ENCODE measurements around the gene FCHO1. TPM values are rescaled to one million over a fixed set of nuclear protein-coding genes. Genes with fewer than 3 reads are reported as not detected.
"Not testable (repeated sequence)": the region's sequence is repeated elsewhere in the genome, so short reads cannot be mapped to it uniquely, and the experiment has no call there.

Gene FCHO1
- total RNA-seq, 3 donors from 2014 or later, result 1.6 to 5.3 (median 2.9) TPM

- intact Hi-C loops (cut with DNase I; ENCODE audit: low total_unique reads), result no loop called here
- H3K4me3 ChIP-seq, result peak overlapping the region; percentile 7 to 64 (median 46)
- H3K9me3 ChIP-seq, result no peaks in the 10 kb centered on the region
- no peaks in the 10 kb centered on the region for H3K4me1 ChIP-seq
- H3K27ac ChIP-seq, result peak overlapping the region in 1 of 2 donors; percentile 25
- TF ChIP-seq POLR2AphosphoS5 (IDR thresholded peaks at IDR 0.05) (no peak), CTCF (IDR thresholded peaks at IDR 0.05) (no peak), POLR2A (IDR thresholded peaks at IDR 0.05) (no peak)
- H3K36me3 ChIP-seq, result no peaks in the 10 kb centered on the region
- DNase-seq (ENCODE audit: low spot score in 2 of 2), result peak in 1 of 2 donors; percentile 38
- peaks cover 0 to 3% of the 10 kb centered on the region in 2 donors for H3K27me3 ChIP-seq
Measured at GRCh38 chr19:17778968-17779929, 28.0 kb downstream of the FCHO1 start.

- TF ChIP-seq POLR2A (IDR thresholded peaks at IDR 0.05), result no peak
- no peak for TF ChIP-seq CTCF (IDR thresholded peaks at IDR 0.05)
- no peak for TF ChIP-seq POLR2AphosphoS5 (IDR thresholded peaks at IDR 0.05)
- no peak for DNase-seq (ENCODE audit: low spot score in 2 of 2)
- Histone ChIP-seq H3K27me3 (peaks cover 0 to 3% of the 10 kb centered on the region in 2 donors), H3K27ac (no peak overlapping the region), H3K36me3 (no peaks in the 10 kb centered on the region), H3K4me3 (no peak overlapping the region), H3K4me1 (no peaks in the 10 kb centered on the region), H3K9me3 (no peaks in the 10 kb centered on the region)
- intact Hi-C loops (cut with DNase I; ENCODE audit: low total_unique reads), result no loop called here
Measured at GRCh38 chr19:17780781-17781180, 29.5 kb downstream of the FCHO1 start.

- H3K36me3 ChIP-seq; DNase-seq (ENCODE audit: low spot score in 2 of 2); H3K27me3 ChIP-seq; H3K27ac ChIP-seq; H3K9me3 ChIP-seq; H3K4me3 ChIP-seq; H3K4me1 ChIP-seq; intact Hi-C loops (cut with DNase I; ENCODE audit: low total_unique reads): not testable (repeated sequence)
Measured at GRCh38 chr19:17783721-17784120, 32.4 kb downstream of the FCHO1 start.

- TF ChIP-seq POLR2A (IDR thresholded peaks at IDR 0.05), result no peak
- peak; percentile 62 to 68 (median 68) for TF ChIP-seq CTCF (IDR thresholded peaks at IDR 0.05)
- TF ChIP-seq POLR2AphosphoS5 (IDR thresholded peaks at IDR 0.05), result no peak
- no peak overlapping the region for H3K4me3 ChIP-seq
- DNase-seq (ENCODE audit: low spot score in 2 of 2), result peak; percentile 32 to 63
- H3K27me3 ChIP-seq, result no peaks in the 10 kb centered on the region
- intact Hi-C loops (cut with DNase I; ENCODE audit: low total_unique reads), result no loop called here
- H3K4me1 ChIP-seq, result no peaks in the 10 kb centered on the region
- H3K36me3 ChIP-seq, result no peaks in the 10 kb centered on the region
- no peaks in the 10 kb centered on the region for H3K9me3 ChIP-seq
- H3K27ac ChIP-seq, result no peak overlapping the region
Measured at GRCh38 chr19:17784201-17785008, 33.1 kb downstream of the FCHO1 start.

- TF ChIP-seq POLR2A (IDR thresholded peaks at IDR 0.05) (no peak), POLR2AphosphoS5 (IDR thresholded peaks at IDR 0.05) (no peak), CTCF (IDR thresholded peaks at IDR 0.05) (no peak)
- intact Hi-C loops (cut with DNase I; ENCODE audit: low total_unique reads), result no loop called here
- no peaks in the 10 kb centered on the region for H3K36me3 ChIP-seq
- no peak overlapping the region for H3K4me3 ChIP-seq
- no peaks in the 10 kb centered on the region for H3K4me1 ChIP-seq
- H3K27me3 ChIP-seq, result no peaks in the 10 kb centered on the region
- no peak overlapping the region for H3K27ac ChIP-seq
- DNase-seq (ENCODE audit: low spot score in 2 of 2), result no peak
- no peaks in the 10 kb centered on the region for H3K9me3 ChIP-seq
Measured at GRCh38 chr19:17787274-17787913, 36.1 kb downstream of the FCHO1 start.
